Measurements from ENCODE around the gene LAMA3.

Gene LAMA3

DNA sequence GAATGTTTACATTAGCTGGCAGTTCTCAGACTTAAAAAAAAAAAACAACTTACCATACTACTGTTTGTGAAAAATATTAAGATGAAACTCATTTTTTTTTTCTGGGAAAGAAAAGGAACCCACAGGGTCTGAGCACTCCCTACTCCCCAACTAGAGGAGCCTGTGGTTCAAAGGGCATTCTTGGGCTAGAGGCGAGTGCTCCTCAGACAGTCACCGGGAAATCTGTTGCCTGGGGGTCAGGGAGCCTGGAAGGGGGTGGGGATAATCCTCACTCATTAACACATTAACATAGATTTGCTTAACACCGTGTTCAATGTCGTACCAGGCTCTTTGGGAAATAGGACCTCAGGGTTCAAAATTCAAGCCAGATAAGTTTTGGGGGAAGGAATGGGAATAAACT, 57.6 kb downstream of the LAMA3 start:
- TF ChIP-seq, protein P1, sequence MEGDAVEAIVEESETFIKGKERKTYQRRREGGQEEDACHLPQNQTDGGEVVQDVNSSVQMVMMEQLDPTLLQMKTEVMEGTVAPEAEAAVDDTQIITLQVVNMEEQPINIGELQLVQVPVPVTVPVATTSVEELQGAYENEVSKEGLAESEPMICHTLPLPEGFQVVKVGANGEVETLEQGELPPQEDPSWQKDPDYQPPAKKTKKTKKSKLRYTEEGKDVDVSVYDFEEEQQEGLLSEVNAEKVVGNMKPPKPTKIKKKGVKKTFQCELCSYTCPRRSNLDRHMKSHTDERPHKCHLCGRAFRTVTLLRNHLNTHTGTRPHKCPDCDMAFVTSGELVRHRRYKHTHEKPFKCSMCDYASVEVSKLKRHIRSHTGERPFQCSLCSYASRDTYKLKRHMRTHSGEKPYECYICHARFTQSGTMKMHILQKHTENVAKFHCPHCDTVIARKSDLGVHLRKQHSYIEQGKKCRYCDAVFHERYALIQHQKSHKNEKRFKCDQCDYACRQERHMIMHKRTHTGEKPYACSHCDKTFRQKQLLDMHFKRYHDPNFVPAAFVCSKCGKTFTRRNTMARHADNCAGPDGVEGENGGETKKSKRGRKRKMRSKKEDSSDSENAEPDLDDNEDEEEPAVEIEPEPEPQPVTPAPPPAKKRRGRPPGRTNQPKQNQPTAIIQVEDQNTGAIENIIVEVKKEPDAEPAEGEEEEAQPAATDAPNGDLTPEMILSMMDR (IDR thresholded peaks at IDR 0.05; ENCODE audit: low read depth, low read length, missing control alignments): no peak
- H3K4me3 ChIP-seq (ENCODE audit: low read depth, low read length): no peak overlapping the region
- DNase-seq (ENCODE audit: low read depth): no peak

DNA sequence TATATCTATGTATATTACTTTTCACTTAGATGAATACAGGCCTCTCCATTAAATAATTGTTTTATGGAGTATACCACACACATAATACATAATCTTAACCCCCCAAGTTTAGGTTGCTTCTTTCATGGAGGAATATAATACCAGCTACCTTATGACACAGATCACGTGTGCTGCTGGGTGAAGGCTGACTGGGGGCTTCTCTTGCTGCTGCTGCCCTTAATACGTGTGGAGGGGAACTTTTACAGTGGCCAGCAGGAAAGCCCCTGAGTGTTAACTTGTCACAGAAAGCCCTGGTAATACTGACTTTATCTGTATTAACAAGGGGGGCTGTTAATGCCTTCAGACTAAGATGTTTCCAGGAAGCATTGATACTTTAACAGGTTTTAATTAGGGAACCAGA, 63.1 kb downstream of the LAMA3 start:
- no peak overlapping the region for H3K4me3 ChIP-seq (ENCODE audit: low read depth, low read length)
- TF ChIP-seq, protein P1 (IDR thresholded peaks at IDR 0.05; ENCODE audit: low read depth, low read length, missing control alignments): no peak
- DNase-seq (ENCODE audit: low read depth): no peak

DNA sequence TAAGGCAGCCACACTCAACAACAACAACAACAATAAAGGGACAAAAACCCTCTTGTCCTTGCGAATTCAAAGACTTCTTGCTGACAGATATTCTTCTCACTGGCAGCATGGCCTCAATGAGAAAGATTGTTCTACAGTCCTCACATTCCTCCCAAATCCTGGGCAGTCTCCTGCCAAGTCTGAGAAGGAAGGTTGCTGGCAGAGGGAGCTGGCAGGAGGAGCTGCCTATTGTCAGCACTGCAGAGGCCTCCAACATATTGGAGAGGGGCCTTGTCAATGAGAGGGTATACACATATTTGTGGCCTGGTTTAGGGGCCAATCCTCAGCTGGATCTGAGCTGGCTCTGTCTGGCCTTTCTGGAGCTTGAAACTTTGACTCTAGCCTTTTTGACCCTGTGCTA, 63.5 kb downstream of the LAMA3 start:
- H3K4me3 ChIP-seq (ENCODE audit: low read depth, low read length): no peak overlapping the region
- DNase-seq (ENCODE audit: low read depth): no peak
- TF ChIP-seq, protein P1 (IDR thresholded peaks at IDR 0.05; ENCODE audit: low read depth, low read length, missing control alignments): no peak

DNA sequence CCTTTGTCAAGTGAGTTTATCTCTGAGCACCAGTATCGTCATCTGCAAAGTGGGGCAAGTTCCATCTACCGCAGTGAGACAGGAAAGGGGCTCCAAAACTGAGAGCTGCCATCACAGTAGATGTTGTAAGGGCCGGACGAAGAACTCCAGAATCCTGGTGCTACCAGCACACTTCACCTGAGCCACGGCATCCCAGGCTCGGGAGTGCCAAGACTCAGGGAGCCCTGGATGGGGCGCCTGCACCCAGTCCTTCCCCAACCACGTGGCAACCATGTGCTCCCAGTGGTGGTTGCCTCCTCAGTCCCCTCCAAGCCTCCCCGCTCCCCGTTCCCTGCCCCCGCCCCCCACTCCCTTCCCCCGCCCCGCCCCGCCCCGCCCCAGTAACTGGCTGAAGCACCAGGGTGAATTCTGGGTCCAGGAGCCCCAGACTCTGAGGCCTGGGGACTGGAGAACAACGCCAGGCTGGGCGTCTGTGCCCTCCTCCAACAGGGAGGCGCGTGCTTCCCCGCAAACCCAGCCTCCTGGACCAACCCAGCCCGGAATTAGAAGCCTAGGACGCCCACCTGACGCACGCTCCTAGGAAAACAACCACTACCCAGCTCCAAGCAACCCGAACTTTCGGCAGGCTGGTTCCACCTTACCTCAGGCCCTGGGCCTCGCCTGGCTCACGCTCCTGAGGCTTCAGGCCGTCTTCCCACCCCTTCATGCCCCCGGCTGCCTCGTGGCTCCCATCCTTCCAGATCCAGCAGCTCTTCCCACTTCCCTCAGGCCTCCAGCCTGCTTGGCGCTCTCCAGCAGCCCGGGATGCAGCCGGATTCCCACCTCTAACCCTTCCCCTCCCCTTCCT, 67.6 kb downstream of the LAMA3 start:
- TF ChIP-seq, protein P1 (IDR thresholded peaks at IDR 0.05; ENCODE audit: low read depth, low read length, missing control alignments): no peak
- DNase-seq (ENCODE audit: low read depth): no peak

DNA sequence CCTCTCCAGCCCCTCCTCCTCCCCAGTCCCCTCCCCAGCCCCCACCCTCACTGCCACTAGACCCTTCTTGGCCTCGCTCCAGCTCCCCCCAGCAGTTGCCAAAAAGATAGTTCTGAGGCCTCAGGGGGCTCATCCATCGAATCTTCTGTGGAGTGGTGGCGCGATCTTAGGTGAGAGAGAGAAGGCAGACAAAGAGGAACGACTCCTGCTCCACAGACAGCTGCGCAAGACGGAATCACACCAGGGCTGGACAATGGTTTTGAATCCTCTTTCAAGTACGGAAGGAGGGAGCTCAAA, 68.1 kb downstream of the LAMA3 start:
- H3K4me3 ChIP-seq (ENCODE audit: low read depth, low read length): no peak overlapping the region
- DNase-seq (ENCODE audit: low read depth): no peak
- TF ChIP-seq, protein P1 (IDR thresholded peaks at IDR 0.05; ENCODE audit: low read depth, low read length, missing control alignments): no peak

More for the DNA sequence above, 67.6 kb downstream of the LAMA3 start:
- H3K4me3 ChIP-seq (ENCODE audit: low read depth, low read length): no peak overlapping the region

DNA sequence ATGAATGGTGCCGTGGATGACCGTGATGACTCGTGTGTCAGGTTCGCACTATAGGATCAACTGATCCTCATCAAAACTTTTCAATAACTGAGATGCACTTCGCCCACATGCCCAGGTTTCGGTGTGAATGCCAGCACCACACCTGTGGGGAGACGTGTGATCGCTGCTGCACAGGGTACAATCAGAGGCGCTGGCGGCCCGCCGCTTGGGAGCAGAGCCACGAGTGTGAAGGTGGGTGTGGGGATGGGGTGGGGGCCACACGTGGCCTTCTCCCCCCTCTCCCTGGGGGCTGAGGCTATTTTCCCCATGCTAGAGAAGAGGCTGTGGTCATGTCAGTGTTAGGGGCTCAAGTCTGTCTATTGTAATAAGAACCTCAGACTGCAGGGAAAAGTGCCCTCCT, 69.0 kb downstream of the LAMA3 start:
- DNase-seq (ENCODE audit: low read depth): no peak
- H3K4me3 ChIP-seq (ENCODE audit: low read depth, low read length): no peak overlapping the region
- TF ChIP-seq, protein P1 (IDR thresholded peaks at IDR 0.05; ENCODE audit: low read depth, low read length, missing control alignments): no peak

DNA sequence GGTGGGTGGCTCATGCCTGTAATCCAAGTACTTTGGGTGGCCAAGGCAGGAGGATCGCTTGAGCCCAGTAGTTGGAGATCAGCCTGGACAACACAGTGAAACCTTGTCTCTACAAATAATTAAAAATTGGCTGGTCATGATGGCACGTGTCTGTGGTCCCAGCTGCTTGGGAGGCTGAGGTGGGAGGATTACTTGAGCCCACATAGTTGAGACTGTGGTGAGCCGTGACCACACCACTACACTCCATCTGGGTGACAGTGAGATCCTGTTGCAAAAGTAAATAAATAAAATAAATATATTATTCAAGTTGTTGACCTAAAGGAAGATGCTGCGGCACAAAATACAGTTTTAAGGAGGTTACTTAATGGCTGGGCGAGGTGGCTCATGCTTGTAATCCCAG, 72.7 kb downstream of the LAMA3 start:
- no peak for DNase-seq (ENCODE audit: low read depth)
- TF ChIP-seq, protein P1 (IDR thresholded peaks at IDR 0.05; ENCODE audit: low read depth, low read length, missing control alignments): no peak
- H3K4me3 ChIP-seq (ENCODE audit: low read depth, low read length): no peak overlapping the region
